Mucosa of descending colon (tissue), 3 donors: Measurements from ENCODE around the gene CIART. TPM values are rescaled to one million over a fixed set of nuclear protein-coding genes. Genes with fewer than 3 reads are reported as not detected.
"Not testable (repeated sequence)": the region's sequence is repeated elsewhere in the genome, so short reads cannot be mapped to it uniquely, and the experiment has no call there.

Experiments used
- ATAC-seq: fragments of 200-7000 bp; cut with Tn5 transposase; one replicate; pipeline ENCODE4 v1.9.1; 2020; ENCODE audit warnings: mild to moderate bottlenecking, moderate library complexity
- DNase-seq, 3 donors: peaks; one replicate each; pipeline ENCODE4 v3.0.0-alpha.2; 2020
- H3K36me3 ChIP-seq: fragments of 200-600 bp; one replicate; pipeline ENCODE4 v1.8.0; 2021; ENCODE audit warnings: low read depth, mild to moderate bottlenecking
- H3K4me1 ChIP-seq: fragments of 200-600 bp; one replicate; pipeline ENCODE4 v1.8.0; 2021; ENCODE audit warnings: low read depth, mild to moderate bottlenecking
- H3K4me3 ChIP-seq: fragments of 200-600 bp; one replicate; pipeline ENCODE4 v1.8.0; 2021; ENCODE audit warnings: mild to moderate bottlenecking
- H3K9me3 ChIP-seq: fragments of 200-600 bp; one replicate; pipeline ENCODE4 v1.8.0; 2021; ENCODE audit warnings: mild to moderate bottlenecking
- intact Hi-C, 2 donors: fragments of 100-400 bp; cut with DNase I in 1 of 2; cut with micrococcal nuclease in 1 of 2; formaldehyde crosslinking; loops; one replicate each; pipeline versions ENCODE4 v1.11.0 to v1.11.1; 2022; cut with DNase I, micrococcal nuclease
- long read RNA-seq, 2 donors: library from polyadenylated mRNA; unstranded; transcript quantifications; one replicate each; pipeline ENCODE4 v2.0.0, GENCODE V29; 2019 to 2021
- total RNA-seq, 3 donors: library from RNA; stranded (reverse); fragmentation: NEBNext Ultra II Directional in 2 of 3; extraction: Animal tissue kit (Norgen Biotek cat#: 25700) in 2 of 3; gene quantifications; one replicate each; pipeline versions ENCODE4 v1.2.1 to v1.2.4, GENCODE V29; 2021 to 2023
- TF ChIP-seq, protein P1 (sequence below): fragments of 200-600 bp; IDR thresholded peaks from one replicate; pipeline ENCODE4 v1.8.0; 2022; ENCODE audit warnings: antibody characterized with exemption, mild to moderate bottlenecking
- donor health status: DM: no; HTN: no; CAD: no; lungs with moderate emphysema.
- donor health status: DM: no; HTN: no; CAD: no.
- donor health status: DM: no; HTN: yes; CAD: no.

CIART gene, protein sequence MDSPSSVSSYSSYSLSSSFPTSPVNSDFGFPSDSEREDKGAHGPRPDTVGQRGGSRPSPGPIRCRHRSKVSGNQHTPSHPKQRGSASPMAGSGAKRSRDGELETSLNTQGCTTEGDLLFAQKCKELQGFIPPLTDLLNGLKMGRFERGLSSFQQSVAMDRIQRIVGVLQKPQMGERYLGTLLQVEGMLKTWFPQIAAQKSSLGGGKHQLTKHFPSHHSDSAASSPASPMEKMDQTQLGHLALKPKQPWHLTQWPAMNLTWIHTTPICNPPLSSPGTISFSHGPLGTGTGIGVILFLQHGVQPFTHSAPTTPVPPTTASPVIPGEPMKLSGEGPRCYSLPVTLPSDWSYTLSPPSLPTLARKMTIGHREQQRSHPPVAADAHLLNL
- 10 to 100 TPM in 1 of 3 donors, 1 to 10 TPM in 1, under 1 TPM in 1; 0.49 to 12.6 (median 1.6) TPM for total RNA-seq
- long read RNA-seq, donor 1, partial matches to known transcripts: 2 of 10 reads
- long read RNA-seq, donor 1, other reads (novel, unspliced or antisense): 3 of 10 reads
- long read RNA-seq, donor 2, partial matches to known transcripts: 0 of 2 reads
- long read RNA-seq, donor 2, other reads (novel, unspliced or antisense): 0 of 2 reads

DNA sequence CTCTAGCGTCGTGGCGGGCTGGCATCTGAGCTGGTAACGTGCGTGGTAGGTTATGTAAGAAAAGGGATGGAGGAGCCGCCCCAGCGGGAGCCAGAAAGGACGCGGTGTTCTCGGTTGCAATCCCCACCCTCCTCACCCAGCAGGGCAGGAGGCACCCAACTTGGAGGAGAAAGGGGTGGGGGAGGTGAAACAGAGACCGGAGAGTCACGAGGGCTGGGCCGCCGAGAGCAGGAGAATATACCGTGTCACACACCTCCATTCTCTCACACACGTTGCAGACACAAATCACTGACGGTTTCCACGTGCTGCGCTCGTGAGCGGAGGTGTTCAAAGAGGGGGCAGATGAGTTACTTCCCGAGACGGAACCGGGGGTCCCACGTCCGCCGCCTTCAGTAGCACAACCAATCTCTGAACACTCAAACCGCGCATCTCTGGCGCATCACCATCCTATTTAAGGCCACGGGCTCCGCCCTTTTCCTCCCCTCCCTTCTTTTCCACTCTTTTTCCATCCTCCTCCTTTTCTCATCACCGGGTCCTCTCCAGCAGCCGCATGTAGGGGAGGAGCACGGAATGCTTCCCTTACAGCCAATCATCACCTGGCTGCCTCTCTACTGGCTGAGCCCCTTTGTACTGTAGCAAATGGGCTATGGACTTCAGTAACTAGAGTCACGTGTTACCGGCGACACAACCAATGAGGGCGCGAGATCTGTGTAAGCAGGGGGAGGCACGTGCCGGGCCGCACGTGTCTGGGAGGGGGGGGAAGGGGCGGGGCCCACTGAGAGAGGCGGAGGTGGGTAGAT is at the start of gene CIART:
Gene CIART, plus strand, starts transcription at position 797 of the 800 bp plus-strand sequence. CDS start 714 bp downstream, outside the sequence.
- no peak within 1 kb of the TSS for H3K4me3 ChIP-seq
- ATAC-seq (peak; percentile 84), DNase-seq (peak; percentile 75 to 88 (median 83))
- intact Hi-C loops: no loop called here
- TF ChIP-seq, protein P1, sequence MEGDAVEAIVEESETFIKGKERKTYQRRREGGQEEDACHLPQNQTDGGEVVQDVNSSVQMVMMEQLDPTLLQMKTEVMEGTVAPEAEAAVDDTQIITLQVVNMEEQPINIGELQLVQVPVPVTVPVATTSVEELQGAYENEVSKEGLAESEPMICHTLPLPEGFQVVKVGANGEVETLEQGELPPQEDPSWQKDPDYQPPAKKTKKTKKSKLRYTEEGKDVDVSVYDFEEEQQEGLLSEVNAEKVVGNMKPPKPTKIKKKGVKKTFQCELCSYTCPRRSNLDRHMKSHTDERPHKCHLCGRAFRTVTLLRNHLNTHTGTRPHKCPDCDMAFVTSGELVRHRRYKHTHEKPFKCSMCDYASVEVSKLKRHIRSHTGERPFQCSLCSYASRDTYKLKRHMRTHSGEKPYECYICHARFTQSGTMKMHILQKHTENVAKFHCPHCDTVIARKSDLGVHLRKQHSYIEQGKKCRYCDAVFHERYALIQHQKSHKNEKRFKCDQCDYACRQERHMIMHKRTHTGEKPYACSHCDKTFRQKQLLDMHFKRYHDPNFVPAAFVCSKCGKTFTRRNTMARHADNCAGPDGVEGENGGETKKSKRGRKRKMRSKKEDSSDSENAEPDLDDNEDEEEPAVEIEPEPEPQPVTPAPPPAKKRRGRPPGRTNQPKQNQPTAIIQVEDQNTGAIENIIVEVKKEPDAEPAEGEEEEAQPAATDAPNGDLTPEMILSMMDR: no peak
- H3K4me1 ChIP-seq: peaks cover 19% of the 10 kb centered on the region
- H3K9me3 ChIP-seq: no peaks in the 10 kb centered on the region
- no peaks in the 10 kb centered on the region for H3K36me3 ChIP-seq

DNA sequence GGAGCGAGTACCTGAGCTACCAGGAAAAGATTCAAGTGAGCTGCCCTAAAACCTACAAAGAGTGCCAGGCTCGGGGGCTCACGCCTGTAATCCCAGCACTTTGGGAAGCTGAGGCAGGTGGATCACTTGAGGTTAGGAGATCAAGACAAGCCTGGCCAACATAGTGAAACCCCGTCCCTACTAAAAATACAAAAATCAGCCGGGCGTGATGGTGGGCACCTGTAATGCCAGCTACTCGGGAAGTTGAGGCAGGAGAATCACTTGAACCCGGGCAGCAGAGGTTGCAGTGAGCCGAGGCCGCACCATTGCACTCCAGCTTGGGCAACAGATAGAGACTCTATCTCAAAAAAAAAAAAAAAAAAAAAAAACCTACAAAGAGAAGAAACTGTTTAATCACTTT is 49.4 kb upstream of the CIART start:
- DNase-seq, ATAC-seq, H3K36me3 ChIP-seq, H3K4me3 ChIP-seq, H3K9me3 ChIP-seq, intact Hi-C loops: not testable (repeated sequence)
- H3K4me1 ChIP-seq: peaks cover 14% of the 10 kb centered on the region

DNA sequence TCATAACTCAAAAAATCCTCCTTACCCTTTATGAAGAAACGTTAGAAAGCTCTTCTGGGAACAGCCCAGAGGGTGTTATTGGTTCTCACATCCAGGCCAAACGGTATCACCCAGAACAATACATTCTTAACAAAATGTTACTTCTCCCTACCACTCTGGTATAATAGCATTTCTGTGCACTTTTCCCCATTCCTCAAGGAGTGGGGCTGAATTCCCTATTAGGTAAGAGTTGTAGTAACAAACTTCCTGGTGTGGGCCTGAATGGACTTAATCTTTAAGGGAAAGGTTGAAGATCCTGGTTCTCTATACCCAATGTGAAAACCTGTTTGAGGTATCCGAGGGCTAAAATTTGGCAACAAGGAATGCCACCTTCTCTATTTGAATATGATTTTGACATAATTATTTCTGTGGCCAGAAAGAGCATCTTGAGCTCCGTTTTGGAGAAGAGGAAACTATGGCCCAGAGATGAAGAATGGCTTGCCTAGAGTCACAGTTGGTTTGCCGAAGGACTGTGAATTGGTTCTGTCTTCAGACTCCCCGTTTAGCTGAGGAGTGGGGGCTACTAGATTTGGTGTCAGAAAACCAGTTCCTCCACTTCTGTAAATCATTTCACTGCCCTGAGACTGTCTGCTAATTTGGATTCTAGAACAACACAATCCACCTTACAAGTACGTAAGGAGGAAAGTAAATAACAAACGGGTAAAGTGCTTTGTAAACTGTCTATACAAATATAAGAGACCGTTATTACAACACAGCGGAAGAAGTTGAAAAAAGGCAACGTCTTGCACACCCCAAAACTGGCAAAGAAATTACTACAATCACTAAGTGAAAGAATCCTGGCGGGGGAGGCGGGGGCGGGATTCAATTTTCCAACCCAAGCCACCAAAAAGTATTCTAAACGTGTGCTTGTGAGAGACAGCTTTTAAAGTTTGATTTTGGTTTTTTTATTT is 48.7 kb upstream of the CIART start:
- ATAC-seq: no peak
- intact Hi-C loops: no loop called here
- TF ChIP-seq, protein P1: no peak

DNA sequence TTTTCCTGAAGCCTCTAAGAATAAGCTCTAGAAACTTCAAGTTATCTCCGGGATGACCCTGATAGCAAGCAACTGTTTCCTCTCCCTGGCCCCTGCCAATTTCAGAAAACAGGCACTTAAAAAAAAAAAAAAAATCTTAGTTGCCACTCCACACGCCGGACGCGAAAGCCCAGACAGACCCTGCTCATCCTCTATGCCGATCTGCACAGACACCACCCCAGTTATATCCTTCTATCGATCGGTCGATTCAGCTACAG is 48.1 kb upstream of the CIART start:
- Histone ChIP-seq H3K4me1 (peaks cover 14% of the 10 kb centered on the region), H3K9me3 (no peaks in the 10 kb centered on the region), H3K4me3 (no peak overlapping the region), H3K36me3 (no peaks in the 10 kb centered on the region)
- intact Hi-C loops: no loop called here
- no peak for DNase-seq
- no peak for ATAC-seq
- TF ChIP-seq, protein P1: no peak

More for the DNA sequence above, 48.7 kb upstream of the CIART start:
- no peaks in the 10 kb centered on the region for H3K9me3 ChIP-seq
- H3K4me1 ChIP-seq: peaks cover 14% of the 10 kb centered on the region
- no peaks in the 10 kb centered on the region for H3K36me3 ChIP-seq
- no peak for DNase-seq
- H3K4me3 ChIP-seq: no peak overlapping the region

DNA sequence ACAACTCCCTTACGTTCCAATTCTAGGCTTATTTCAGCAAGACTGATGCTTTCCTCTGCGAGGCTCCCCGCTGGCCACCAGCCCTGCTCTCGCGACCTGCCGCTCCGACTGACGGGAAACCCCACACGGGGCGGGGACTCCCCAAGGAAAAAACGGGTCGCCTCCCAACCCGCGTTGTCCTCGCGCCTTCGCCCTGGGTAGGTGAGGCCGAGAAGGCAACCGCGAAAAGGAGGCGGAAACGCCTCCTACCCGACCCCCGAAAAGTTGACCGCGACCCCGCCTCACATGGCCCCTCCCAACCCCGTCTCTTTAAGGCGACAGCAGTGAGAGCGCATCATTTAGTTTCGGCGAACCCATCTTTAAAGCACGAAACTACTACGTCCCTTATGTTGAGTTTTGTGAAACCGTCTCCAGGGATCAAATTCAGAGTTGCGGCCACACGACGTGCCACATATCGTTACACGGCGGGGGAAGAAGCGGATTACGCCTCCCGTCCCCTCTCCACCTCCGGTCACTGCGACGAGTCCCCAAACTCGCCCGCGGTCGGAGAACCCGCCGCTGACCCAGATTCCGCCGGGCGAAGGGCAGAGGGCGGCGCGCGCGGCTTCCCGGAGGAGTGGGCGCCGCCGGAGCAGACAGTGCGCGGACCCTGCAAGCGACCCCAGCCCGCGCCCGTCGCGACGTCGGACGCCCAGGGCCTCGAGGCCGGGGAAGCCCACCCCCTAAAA is 47.6 kb upstream of the CIART start:
- TF ChIP-seq, protein P1: no peak
- ATAC-seq (peak; percentile 57), DNase-seq (peak; percentile 79 to 92 (median 83))
- Histone ChIP-seq H3K4me1 (peaks cover 14% of the 10 kb centered on the region), H3K36me3 (no peaks in the 10 kb centered on the region), H3K9me3 (no peaks in the 10 kb centered on the region), H3K4me3 (peak overlapping the region; percentile 65)
- intact Hi-C loops: no loop called here
